Fibroblast of the conjunctiva (primary cell): ENCODE measurements around the gene ZNF536.
"Not testable (repeated sequence)": the region's sequence is repeated elsewhere in the genome, so short reads cannot be mapped to it uniquely, and the experiment has no call there.

Source experiments
- DNase-seq: peaks from one replicate; pipeline ENCODE4 v3.0.0-alpha.2; 2010; ENCODE audit warnings: low read depth

Gene ZNF536

GRCh38 chr19:30446850-30447552 is 74.8 kb downstream of the ZNF536 start:
- peak; percentile 16 for DNase-seq

- no peak for DNase-seq
Observed at GRCh38 chr19:30447553-30447870, 75.3 kb downstream of the ZNF536 start.

GRCh38 chr19:30448386-30449077 is 76.3 kb downstream of the ZNF536 start:
- peak; percentile 20 for DNase-seq

DNA sequence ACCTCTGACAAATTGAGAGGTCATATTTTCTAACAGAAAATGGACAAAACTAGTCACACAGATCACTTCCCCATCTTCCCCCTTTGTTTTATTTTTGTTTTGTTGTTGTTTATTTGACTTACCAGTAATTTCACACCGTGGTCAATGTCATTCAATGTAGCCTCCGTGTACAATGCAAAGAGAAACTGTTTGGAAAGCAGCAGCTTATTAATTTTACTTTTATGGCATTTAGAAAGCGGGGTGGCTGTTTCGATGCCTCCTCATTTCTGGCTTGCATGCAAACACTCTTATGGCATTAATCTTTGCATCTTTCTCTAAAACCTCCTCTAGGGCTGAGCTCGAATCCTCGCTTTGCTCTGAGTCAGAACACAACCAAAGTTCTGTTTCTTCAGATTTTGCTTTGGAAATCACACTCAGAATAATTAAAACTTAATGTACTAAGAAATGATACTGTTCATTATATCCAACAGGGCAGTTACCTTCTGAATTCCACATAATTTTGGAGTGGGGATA is 77.0 kb downstream of the ZNF536 start:
- DNase-seq, result no peak

- no peak for DNase-seq
Observed at GRCh38 chr19:30449673-30450072, 77.5 kb downstream of the ZNF536 start.

DNA sequence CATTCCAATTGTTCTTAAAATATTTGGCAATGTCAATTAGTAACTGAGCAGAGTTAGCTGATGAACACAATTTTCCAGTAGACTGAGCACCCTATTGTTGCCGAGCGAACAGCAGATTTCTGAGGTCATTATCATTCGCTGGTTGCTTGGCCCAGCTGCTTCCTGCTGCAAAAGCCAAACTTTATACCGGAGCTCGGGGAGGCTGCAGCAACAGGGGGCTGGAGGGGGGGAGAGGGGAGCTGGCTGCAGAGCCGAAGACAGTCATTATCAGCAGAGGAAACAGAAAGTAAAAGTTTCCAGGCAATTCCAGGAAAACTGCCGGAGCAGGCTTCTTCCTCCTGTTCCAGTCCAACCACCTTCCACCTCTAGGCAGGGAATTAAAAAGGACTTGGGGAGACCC is 77.9 kb downstream of the ZNF536 start:
- DNase-seq, result peak; percentile 36

GRCh38 chr19:30450835-30451321 is 78.7 kb downstream of the ZNF536 start:
- DNase-seq, result no peak

- DNase-seq, result no peak
Observed at GRCh38 chr19:30452931-30453330, 80.7 kb downstream of the ZNF536 start.

GRCh38 chr19:30453743-30454142 is 81.6 kb downstream of the ZNF536 start:
- no peak for DNase-seq

DNA sequence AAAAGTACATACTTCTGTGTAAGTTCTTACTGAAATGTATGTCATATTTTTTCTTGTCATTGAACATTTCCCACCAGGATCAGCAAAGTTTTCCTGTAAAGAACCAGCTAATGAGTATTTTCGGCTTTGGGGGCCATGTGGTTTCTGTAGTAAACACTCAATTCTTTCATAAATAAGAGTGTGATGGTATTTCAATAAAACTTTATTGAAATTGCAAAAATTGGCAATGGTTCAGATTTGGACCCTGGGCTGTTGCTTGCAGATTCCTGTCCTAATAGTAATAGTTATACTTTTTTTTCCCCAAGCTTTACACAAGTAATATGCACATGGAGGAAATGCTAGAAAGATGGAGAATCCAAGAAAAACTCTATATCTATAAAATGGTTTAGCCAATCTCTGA is 83.7 kb downstream of the ZNF536 start:
- no peak for DNase-seq

DNA sequence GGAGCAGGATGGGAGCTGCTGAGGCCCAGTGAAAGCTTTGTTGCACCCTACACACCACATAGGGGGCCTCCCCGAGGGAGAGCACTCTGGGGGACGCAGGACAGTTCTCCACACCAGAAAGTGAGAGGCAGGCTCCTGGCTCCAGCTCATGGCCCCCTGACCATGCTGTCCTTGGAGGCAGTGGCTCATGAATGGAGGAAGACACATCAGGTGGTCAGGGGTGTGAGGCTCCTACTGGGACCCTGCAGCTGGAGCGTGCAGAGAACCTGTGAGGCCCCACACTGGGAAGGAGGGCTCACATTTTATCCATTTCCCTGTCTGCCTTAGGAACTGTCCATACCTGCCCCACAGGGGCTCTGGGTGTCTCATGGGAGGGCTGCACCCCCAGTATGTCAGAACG is 85.3 kb downstream of the ZNF536 start:
- no peak for DNase-seq

GRCh38 chr19:30459859-30460258 is 87.7 kb downstream of the ZNF536 start:
- no peak for DNase-seq

GRCh38 chr19:30464162-30464561 is 92.0 kb downstream of the ZNF536 start:
- no peak for DNase-seq

- DNase-seq, result not testable (repeated sequence)
Observed at GRCh38 chr19:30466598-30466997, 94.4 kb downstream of the ZNF536 start.

DNA sequence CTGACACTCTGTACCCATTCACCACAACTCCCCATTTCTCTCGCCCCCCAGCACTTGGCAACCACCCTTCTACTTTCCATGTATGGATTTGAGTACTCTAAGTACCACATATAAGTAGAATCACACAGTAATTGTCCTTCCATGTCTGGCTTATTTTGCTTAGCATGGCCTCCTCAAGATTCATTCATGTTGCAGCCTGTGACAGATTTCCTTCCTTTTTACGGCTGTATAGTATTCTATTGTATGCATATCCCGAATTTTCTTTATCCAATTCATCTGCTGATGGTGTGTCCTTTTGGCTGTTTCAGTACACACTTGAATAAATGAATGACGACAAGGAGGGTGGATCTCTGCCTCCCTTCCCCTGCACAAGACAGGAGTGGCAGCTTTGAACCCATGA is 95.1 kb downstream of the ZNF536 start:
- DNase-seq, result no peak

DNA sequence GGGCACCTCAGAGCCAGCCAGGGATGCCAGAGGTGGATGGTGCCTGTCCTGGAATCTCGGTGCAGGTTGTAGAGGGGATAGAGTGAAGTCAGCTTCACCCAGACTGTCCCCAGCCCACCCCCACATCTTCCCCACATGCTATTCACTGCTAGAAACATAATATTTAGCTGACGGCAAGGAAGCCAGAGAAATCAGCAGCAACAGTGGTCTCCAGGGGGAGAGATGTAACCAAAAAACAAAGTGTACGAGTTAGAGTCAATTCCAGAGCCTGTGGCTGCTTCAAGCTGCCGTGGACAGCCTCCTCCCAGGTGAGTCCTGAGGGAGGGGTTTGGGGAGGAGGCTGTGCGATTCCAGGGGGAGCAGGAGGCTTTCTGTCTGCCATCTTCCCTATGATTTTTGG is 97.6 kb downstream of the ZNF536 start:
- no peak for DNase-seq

DNA sequence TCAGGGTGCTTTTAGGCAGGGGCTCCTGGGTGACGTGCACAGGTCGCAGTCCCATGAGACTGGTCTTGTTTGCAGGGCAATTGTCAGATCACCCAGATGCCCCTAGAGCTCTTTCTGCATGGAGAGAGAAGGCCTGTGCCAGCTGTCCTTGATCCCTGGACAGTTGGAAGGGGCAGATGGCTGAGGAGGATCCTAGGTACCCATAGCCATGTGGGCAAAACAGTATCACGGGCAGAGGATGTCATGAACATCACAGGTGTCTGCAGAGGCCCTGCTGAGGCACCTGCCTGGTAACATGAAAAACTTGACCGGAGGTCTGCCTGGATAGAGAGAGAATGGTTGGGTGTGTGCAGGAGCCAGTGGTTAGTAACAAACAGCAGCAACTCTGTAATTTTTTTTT is 99.3 kb downstream of the ZNF536 start:
- DNase-seq, result no peak

DNA sequence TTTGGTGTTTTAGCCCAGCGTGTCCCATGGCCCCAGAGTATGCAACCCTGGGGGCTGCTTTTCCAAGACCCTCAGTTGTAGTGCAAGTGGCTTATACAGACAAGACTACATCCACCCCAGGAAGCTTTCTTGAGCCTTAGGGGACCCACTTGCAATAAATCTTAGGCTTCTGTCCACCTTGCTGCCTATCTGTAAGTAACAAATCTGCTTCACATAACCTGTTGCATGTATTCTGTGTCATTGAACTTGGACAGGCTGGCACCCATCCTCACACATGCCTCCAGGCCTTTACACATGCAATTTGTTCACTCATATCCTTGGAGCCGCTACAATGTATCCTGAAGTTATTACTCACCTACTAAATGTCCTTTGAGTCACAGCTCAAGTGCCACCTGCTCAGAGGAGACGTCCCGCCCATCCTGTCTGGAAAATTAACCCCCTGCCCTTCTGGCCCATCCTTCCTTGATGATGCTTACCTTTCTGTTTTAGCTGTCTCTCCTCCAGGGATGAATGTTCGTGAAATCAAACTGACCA is 101.2 kb downstream of the ZNF536 start:
- DNase-seq, result no peak

GRCh38 chr19:30476997-30477396 is 104.8 kb downstream of the ZNF536 start:
- DNase-seq, result no peak

- DNase-seq, result peak; percentile 51
Observed at GRCh38 chr19:30479231-30479630, 107.0 kb downstream of the ZNF536 start.

DNA sequence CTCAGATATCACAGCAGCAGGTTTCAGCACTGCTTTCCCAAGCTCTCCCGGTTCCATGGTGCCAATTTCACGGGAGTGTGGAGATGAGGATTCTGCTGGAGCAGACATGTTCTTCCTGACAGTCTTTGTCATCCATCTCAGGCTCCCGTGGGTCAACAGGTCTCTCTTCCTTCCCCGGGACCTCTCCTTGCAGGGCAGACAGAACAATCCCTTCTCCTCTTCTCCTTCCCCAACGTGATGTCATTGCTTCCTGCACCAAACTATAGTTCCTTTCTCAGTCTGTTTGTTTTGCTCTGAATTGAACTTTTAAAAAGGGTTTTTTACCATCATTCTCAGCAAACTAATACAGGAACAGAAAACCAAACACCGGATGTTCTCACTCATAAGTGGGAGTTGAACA is 107.9 kb downstream of the ZNF536 start:
- DNase-seq, result no peak

GRCh38 chr19:30481063-30481462 is 108.9 kb downstream of the ZNF536 start:
- no peak for DNase-seq

GRCh38 chr19:30481823-30482222 is 109.6 kb downstream of the ZNF536 start:
- no peak for DNase-seq
